GM15510 (cell line): ENCODE data around the gene MCOLN2.

Experiments used
- POLR2A ChIP-seq: IDR thresholded peaks from 3 replicates; pipeline ENCODE4 v1.6.1; 2011; ENCODE audit warnings: borderline replicate concordance; ENCODE audit not compliant: insufficient read length; ENCODE audit errors: extremely low read depth

The MCOLN2 gene

GRCh38 chr1:84930329-84930728 lies 66.6 kb downstream of the MCOLN2 start:
- no peak for TF ChIP-seq POLR2A

GRCh38 chr1:84929581-84929980 lies 67.3 kb downstream of the MCOLN2 start:
- TF ChIP-seq POLR2A = no peak

- no peak for TF ChIP-seq POLR2A
Measured at GRCh38 chr1:84928979-84929378, 67.9 kb downstream of the MCOLN2 start.

DNA sequence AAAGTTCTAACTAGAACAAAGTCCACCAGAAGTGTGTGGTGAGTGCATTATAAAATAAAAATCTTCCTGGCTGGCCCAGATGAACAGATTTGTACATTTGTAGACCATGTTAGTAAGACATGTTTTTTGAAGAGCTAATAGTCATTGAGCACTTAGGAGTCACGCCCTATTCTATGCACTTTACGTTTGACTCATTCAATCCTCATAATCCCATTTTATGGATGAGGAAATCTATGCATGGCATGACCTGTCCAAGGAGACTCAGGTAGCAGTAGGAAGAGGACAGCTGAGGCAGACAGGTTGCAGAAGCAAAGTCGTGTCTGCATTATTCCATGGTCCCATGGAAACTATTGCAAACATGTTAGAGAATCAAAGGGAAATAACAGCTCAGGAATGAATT lies 73.6 kb downstream of the MCOLN2 start:
- TF ChIP-seq POLR2A = no peak

DNA sequence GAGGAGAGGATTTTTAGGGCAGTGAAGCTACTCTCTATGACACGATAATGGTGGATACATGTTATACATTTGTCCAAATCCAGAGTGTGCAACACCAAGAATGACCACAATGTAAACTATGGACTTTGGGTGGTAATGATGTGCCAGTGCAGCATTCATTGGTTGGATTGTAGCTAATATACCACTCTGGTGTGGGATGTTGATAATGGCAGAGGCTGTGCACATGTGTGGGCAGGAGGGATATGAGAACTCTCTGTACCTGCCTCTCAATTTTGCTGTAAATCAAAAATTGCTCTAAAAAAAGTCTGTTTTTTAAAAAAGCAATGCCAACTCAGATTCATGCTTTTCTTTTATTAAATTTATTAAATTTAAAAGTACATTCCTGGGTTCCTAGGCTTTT lies 76.8 kb downstream of the MCOLN2 start:
- no peak for TF ChIP-seq POLR2A

DNA sequence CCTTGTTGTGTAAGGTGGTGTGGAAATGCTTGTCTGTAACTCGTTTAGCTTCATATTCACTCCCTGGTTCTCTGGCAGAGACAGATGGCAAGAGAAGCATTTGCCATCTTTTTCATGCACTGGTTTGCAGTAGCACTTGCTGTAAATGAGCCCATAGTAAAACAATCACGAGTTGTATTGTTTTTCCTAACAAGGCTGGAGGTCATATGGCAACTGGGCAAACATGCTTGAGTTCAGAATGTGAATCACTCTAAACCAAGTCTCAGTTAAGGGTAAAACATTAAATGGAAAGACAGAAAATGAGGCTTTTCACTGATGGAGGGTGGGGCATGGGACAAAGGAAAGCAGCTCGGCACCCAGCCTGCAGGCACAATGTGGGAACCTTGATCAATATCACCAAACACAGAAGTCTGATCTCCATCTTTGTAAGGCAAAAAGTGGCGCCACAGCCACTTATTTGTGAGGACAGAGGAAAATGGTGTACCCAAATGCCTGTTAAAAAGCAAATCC lies 77.4 kb downstream of the MCOLN2 start:
- TF ChIP-seq POLR2A = no peak

DNA sequence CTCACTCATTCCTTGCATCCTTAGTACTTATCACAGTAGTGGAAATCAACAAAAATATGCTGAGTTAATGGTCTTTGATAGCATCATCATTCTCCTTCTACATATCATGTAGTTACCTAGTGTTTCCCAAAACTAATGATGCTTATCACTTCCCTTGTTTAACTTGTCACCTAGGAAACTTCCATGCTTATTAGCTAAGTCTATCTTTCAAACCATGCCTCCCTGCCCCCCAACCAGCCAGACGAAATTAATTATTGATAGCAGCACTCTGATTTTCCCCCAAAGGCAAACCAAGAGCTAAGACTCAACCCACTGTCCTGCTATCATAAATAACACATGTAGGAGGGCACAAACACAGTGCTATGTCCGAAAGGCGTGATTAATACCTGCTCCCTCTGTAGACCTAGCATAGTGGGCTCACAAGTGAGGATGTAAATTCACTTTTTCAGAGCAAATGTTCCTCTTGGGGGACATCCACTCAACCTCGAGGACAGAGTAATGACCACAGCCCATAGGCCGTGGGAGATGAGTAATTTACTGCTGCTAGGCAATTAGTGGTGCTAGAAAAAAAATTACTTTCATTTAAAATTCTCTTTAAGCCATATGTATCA lies 78.1 kb downstream of the MCOLN2 start:
- no peak for TF ChIP-seq POLR2A

GRCh38 chr1:84916897-84917296 lies 80.0 kb downstream of the MCOLN2 start:
- no peak for TF ChIP-seq POLR2A

DNA sequence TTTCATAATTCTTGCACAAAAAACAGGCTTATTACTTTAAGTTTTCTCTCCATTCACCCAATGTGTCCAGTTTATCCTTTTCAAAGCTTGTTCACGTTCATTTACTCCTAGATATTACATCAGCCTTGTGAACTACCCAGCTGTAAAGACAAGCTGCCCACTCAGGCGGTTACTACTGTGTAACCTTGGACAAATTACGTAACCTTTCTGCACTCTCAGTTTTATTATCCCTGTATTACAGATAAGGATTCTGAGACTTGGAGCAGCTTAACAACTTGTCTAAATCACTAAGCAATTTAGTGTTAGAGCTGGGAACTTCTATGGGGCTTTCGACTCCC lies 83.4 kb downstream of the MCOLN2 start:
- no peak for TF ChIP-seq POLR2A

- no peak for TF ChIP-seq POLR2A
Measured at GRCh38 chr1:84912726-84913554, 84.0 kb downstream of the MCOLN2 start.

DNA sequence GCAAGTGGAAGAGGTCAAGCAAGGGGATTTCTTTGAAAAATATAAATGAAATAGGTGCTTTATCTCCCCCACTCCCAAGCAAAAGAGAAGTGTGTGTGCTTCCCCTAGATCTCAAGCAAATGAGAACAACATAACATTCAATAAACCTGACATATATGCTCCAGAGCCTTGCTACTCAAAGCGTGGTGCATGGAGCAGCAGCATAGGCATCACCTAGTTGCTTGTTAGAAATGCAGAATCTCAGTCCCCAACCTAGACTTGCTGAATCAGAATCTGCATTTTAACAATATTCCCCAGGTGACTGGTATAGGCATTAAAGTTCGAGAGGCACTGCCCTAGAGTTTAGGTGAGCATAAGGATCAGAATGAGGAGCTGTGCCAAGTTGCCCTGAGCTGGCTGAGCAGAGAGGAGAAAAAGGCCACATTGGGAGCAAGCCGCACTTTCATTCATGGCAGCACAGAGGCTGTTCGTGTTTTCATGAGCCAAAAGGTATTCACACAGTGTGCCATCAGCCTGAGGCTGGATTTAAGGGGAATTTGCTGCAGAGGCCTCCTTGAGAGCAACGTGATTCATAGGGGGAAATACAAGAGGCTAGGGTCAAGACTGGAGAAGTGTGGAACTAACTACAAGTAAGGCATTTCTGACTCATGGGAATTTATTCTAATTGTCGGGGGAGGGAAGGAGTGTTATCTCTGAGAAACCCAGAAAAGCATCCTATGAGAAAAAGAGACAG lies 89.7 kb downstream of the MCOLN2 start:
- no peak for TF ChIP-seq POLR2A

GRCh38 chr1:84899969-84900368 lies 96.9 kb downstream of the MCOLN2 start:
- TF ChIP-seq POLR2A = no peak

DNA sequence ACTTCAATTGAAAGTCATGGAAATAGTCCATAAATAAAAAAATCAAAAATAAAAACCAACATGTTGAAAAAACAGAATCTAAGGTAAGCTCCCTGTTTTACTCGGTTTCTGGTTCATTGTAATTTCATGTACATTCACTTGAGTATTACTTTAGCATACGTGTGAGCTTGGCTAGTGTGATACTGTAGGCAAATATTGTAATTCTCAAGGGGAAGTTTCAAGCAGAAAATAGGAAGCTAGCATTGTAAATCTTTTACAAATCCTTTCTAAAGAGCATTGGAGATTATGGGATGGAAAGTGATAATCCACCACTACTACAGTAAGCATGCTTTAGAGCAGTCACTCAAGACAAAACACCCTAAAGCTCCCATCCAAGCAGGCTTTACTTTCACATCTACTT lies 100.6 kb downstream of the MCOLN2 start:
- TF ChIP-seq POLR2A = no peak

GRCh38 chr1:84892705-84893618 lies 104.0 kb downstream of the MCOLN2 start, which contains the start of gene LPAR3:
Gene LPAR3 (minus strand): TSS chr1:84893206. CDS start chr1:84866120, 27,086 bp downstream.
- no peak for TF ChIP-seq POLR2A
